PFSK-1 (cell line): ENCODE data around the gene ARHGAP25.

ENCODE experiments used
- FOXP2 ChIP-seq: optimal IDR thresholded peaks from 2 replicates; pipeline ENCODE3; 2011; ENCODE audit warnings: borderline replicate concordance, control low read depth, inconsistent platforms; ENCODE audit not compliant: insufficient read depth; ENCODE audit errors: extremely low read length, extremely low read depth
- POLR2AphosphoS5 ChIP-seq: IDR thresholded peaks from 2 replicates; pipeline ENCODE4 v1.6.1; 2012; ENCODE audit warnings: low read depth, mild to moderate bottlenecking, control low read depth, low read length, moderate library complexity
- REST ChIP-seq, 2 experiments: IDR thresholded peaks; 2 replicates each; pipeline versions ENCODE4 v1.6.1 to v1.8.0; 2011 to 2012; ENCODE audit warnings: low read depth in 2 of 2, low read length in 2 of 2, control low read depth in 1 of 2, inconsistent platforms in 1 of 2, mild to moderate bottlenecking in 1 of 2, moderate library complexity in 1 of 2; ENCODE audit not compliant: insufficient read depth in 1 of 2
- SIN3A ChIP-seq: IDR thresholded peaks from 2 replicates; pipeline ENCODE4 v1.6.1; 2012; ENCODE audit warnings: mild to moderate bottlenecking, low read length, moderate library complexity, borderline replicate concordance; ENCODE audit not compliant: insufficient read depth
- TAF1 ChIP-seq: IDR thresholded peaks from 2 replicates; pipeline ENCODE4 v1.6.1; 2012; ENCODE audit warnings: low read length, control low read depth, borderline replicate concordance; ENCODE audit not compliant: insufficient read depth

- no peak for TF ChIP-seq REST (IDR thresholded peaks at IDR 0.05; ENCODE audit: insufficient read depth in 1 of 2, low read depth in 2 of 2, low read length in 2 of 2)
- TF ChIP-seq TAF1, result no peak
- TF ChIP-seq POLR2AphosphoS5, result no peak
- no peak for TF ChIP-seq SIN3A
- TF ChIP-seq FOXP2, result no peak
These were observed 57.3 kb downstream of the ARHGAP25 start for GRCh38 chr2:68791914-68792313.
